ENCODE results near the gene IKZF3.

- no peak for TF ChIP-seq CTCF (IDR thresholded peaks at IDR 0.05)
- TF ChIP-seq POLR2A (IDR thresholded peaks at IDR 0.05) = no peak
These were observed 89.1 kb downstream of the IKZF3 start for GRCh38 chr17:39775031-39775430.
